ENCODE measurements around the gene FAM210A.

DNA sequence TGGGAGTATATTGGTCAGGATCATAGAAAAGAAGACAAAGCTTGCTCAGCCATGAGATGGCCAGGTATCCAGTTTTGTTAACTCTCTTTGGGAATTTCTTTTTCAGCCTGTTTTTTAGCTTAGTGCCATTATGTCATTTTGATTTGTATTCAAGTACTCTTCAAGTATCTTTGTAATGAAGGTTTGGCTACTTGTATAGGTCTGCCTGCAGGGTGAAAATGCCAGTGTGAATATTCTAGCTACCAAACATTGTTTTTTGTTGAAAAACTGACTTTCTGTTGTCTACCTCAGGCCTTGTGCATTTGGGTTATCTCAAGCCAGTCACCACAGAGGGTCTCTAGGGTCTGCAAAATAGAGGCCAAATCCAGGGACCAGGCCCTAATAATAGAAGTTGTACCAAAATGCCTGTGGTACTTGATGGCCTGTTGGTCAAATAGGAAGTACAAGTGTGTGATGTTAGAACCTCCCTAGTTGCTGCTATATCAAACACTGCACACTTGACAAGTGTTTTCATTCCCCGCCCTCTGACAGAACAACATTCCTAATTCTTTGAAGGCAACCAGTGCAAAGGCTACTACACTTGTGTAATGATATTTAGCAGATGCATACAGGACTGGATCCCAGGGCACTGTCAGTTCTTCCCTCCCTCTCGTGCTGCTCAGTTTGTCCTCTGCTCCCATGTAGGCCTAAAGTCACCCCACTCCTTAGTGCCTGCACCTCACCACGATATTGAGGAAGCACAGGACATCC is 36.5 kb upstream of the FAM210A start:
- TF ChIP-seq, protein P1, sequence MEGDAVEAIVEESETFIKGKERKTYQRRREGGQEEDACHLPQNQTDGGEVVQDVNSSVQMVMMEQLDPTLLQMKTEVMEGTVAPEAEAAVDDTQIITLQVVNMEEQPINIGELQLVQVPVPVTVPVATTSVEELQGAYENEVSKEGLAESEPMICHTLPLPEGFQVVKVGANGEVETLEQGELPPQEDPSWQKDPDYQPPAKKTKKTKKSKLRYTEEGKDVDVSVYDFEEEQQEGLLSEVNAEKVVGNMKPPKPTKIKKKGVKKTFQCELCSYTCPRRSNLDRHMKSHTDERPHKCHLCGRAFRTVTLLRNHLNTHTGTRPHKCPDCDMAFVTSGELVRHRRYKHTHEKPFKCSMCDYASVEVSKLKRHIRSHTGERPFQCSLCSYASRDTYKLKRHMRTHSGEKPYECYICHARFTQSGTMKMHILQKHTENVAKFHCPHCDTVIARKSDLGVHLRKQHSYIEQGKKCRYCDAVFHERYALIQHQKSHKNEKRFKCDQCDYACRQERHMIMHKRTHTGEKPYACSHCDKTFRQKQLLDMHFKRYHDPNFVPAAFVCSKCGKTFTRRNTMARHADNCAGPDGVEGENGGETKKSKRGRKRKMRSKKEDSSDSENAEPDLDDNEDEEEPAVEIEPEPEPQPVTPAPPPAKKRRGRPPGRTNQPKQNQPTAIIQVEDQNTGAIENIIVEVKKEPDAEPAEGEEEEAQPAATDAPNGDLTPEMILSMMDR (IDR thresholded peaks at IDR 0.05): no peak
- no peak for TF ChIP-seq POLR2AphosphoS5 (IDR thresholded peaks at IDR 0.05; ENCODE audit: low read depth, low read length)
